B cell (primary cell): ENCODE results near the gene MRTFB. TPM values are rescaled to one million over a fixed set of nuclear protein-coding genes. Genes with fewer than 3 reads are reported as not detected.

ENCODE experiments used
- ATAC-seq: fragments of 200-7000 bp; cut with Tn5 transposase; one replicate; pipeline ENCODE4 v1.10.0; 2021; ENCODE audit warnings: low read depth, mild to moderate bottlenecking, moderate number of reproducible peaks, moderate library complexity
- CTCF ChIA-PET: fragments of 350-600 bp; sonication (Branson Sonifier 250); formaldehyde crosslinking; loops from one replicate; lab custom pipeline; 2021; ENCODE audit warnings: antibody characterized with exemption, inconsistent platforms; lab: Charles Lee
- POLR2A ChIA-PET: fragments of 350-600 bp; sonication (Branson Sonifier 250); formaldehyde crosslinking; loops from one replicate; lab custom pipeline; 2021; ENCODE audit warnings: antibody characterized with exemption; lab: Charles Lee
- DNase-seq: peaks from one replicate; pipeline ENCODE4 v3.0.0; 2013
- H2AFZ ChIP-seq: 2 replicates; pipeline ENCODE4 v1.6.1; 2012; ENCODE audit warnings: mild to moderate bottlenecking, low read depth, low read length; ENCODE audit not compliant: insufficient read depth, poor library complexity, severe bottlenecking
- H3K27ac ChIP-seq, 2 donors: 1 replicate in 1 of 2; 2 replicates in 1 of 2; pipeline ENCODE4 v1.5.1; 2012 to 2013; ENCODE audit warnings: low read length in 2 of 2, mild to moderate bottlenecking in 2 of 2, moderate library complexity in 1 of 2
- H3K27me3 ChIP-seq, 4 experiments: fragments of 200-600 bp in 1 of 4; sonication (generic) in 1 of 4; replicated peaks in 1 of 4; 1 replicate in 2 of 4; 2 replicates in 2 of 4; pipeline versions ENCODE4 v1.6.1 to v1.7.0; 2013 to 2016; ENCODE audit warnings: low read length in 3 of 4, mild to moderate bottlenecking in 2 of 4, mixed read lengths in 1 of 4, moderate library complexity in 1 of 4; ENCODE audit not compliant: insufficient read depth in 4 of 4, control insufficient read depth in 3 of 4; ENCODE audit errors: control extremely low read depth in 1 of 4
- H3K36me3 ChIP-seq, 2 experiments: replicated peaks in 1 of 2; 1 replicate in 1 of 2; 2 replicates in 1 of 2; pipeline versions ENCODE4 v1.6.1 to v1.7.1; 2013; ENCODE audit warnings: low read length in 1 of 2; ENCODE audit not compliant: insufficient read depth in 2 of 2, control insufficient read depth in 1 of 2; ENCODE audit errors: control extremely low read depth in 1 of 2, extremely low read depth in 1 of 2
- H3K4me1 ChIP-seq, 2 donors: fragments of 200-600 bp in 1 of 2; sonication (generic) in 1 of 2; 1 replicate in 1 of 2; 2 replicates in 1 of 2; pipeline versions ENCODE4 v1.5.1 to v1.6.1; 2013 to 2017; ENCODE audit warnings: low read length in 2 of 2; ENCODE audit not compliant: control insufficient read depth in 2 of 2, insufficient read depth in 2 of 2
- H3K4me2 ChIP-seq: replicated peaks from 2 replicates; pipeline ENCODE3; 2012; ENCODE audit warnings: mild to moderate bottlenecking, low read depth, low read length; ENCODE audit not compliant: poor library complexity, severe bottlenecking
- H3K4me3 ChIP-seq, 5 experiments: fragments of 200-600 bp in 1 of 5; sonication (generic) in 1 of 5; 1 replicate in 3 of 5; 2 replicates in 2 of 5; pipeline versions ENCODE4 v1.5.1 to v1.7.0; 2011 to 2016; ENCODE audit warnings: low read length in 4 of 5, mild to moderate bottlenecking in 4 of 5, low read depth in 2 of 5, control low read depth in 1 of 5, moderate library complexity in 1 of 5; ENCODE audit not compliant: insufficient read depth in 1 of 5; ENCODE audit errors: control extremely low read depth in 1 of 5, extremely low read depth in 1 of 5
- H3K79me2 ChIP-seq: fragments of 200-600 bp; sonication (generic); one replicate; pipeline ENCODE4 v1.6.0; 2016; ENCODE audit warnings: low read length; ENCODE audit not compliant: control insufficient read depth, insufficient read depth
- H3K9ac ChIP-seq: fragments of 200-600 bp; sonication (generic); 2 replicates; pipeline ENCODE4 v1.6.1; 2017; ENCODE audit warnings: mild to moderate bottlenecking, low read length, moderate library complexity
- H3K9me3 ChIP-seq, 3 donors: one replicate each; pipeline versions ENCODE4 v1.6.1 to v1.7.1; 2013; ENCODE audit warnings: low read length in 2 of 3; ENCODE audit not compliant: control insufficient read depth in 2 of 3, insufficient read depth in 1 of 3; ENCODE audit errors: control extremely low read depth in 1 of 3
- H4K20me1 ChIP-seq: 2 replicates; pipeline ENCODE4 v1.6.0; 2012; ENCODE audit warnings: mild to moderate bottlenecking, low read length; ENCODE audit not compliant: insufficient read depth, control insufficient read depth, poor library complexity, severe bottlenecking
- H3K27ac Mint-ChIP-seq: one replicate; pipeline ENCODE4 v1.8.0; 2021; ENCODE audit warnings: mixed read lengths
- H3K27me3 Mint-ChIP-seq: one replicate; pipeline ENCODE4 v1.8.0; 2021; ENCODE audit warnings: mixed read lengths
- H3K4me1 Mint-ChIP-seq: one replicate; pipeline ENCODE4 v1.8.0; 2021; ENCODE audit warnings: mixed read lengths
- H3K4me3 Mint-ChIP-seq: one replicate; pipeline ENCODE4 v1.8.0; 2021; ENCODE audit warnings: mixed read lengths
- H3K9me3 Mint-ChIP-seq: one replicate; pipeline ENCODE4 v1.8.0; 2022; ENCODE audit warnings: mixed read lengths; ENCODE audit not compliant: insufficient read depth
- EZH2 ChIP-seq: IDR thresholded peaks from 2 replicates; pipeline ENCODE4 v1.6.1; 2012; ENCODE audit warnings: borderline replicate concordance, low read depth, mild to moderate bottlenecking, moderate library complexity, low read length; ENCODE audit not compliant: insufficient read depth, poor library complexity, severe bottlenecking
- WGBS: methylation state at CpG from one replicate; pipeline ENCODE4 v1.1.5; 2013; ENCODE audit warnings: missing lambda C conversion rate; ENCODE audit not compliant: insufficient coverage; 5-methylcytosine and 5-hydroxymethylcytosine counted together
- intact Hi-C: fragments of 100-400 bp; cut with micrococcal nuclease; formaldehyde crosslinking; loops from one replicate; pipeline ENCODE4 v1.10.0; 2022
- polyA plus RNA-seq: library from polyadenylated mRNA; depleted of rRNA; stranded (reverse); fragments of >200 nt; gene quantifications from 2 replicates; pipeline ENCODE4 v1.2.3, GENCODE V29; 2012
- total RNA-seq, 2 donors: library from RNA; stranded (reverse); fragments of 120-200 nt in 1 of 2; gene quantifications; 1 replicate in 1 of 2; 2 replicates in 1 of 2; pipeline versions ENCODE4 v1.2.3 to v1.2.4, GENCODE V29; 2013 to 2022
- TF ChIP-seq, protein P1 (sequence below): fragments of 200-600 bp; IDR thresholded peaks from one replicate; pipeline ENCODE4 v1.8.0; 2022; ENCODE audit warnings: antibody characterized with exemption, mild to moderate bottlenecking

Gene MRTFB
- total and polyA plus RNA-seq, 2 donors (not counting 1 experiment from before 2014, with no cell fraction given) = 6.6 to 39.5 TPM

DNA sequence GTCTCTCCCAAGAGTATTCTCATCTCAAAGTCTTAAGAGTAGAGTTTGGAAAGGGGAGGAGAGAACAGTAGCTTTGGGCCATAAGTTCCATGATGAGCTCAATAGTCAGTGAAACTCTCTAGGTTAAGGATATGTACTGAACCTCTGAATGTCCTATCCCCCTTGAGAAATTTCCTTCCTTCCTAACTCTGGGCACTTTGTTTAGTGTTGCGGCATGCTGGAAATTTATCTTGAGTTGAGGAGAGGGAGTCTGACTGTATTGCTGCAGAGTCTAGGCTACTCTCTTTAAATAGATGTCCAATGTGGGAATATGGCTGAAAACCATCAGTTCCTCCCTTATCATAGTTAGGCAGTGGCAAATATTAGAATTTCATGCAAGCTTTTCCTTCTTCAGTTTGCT is 16.1 kb downstream of the MRTFB start:
- Histone ChIP-seq H3K27ac (no peak overlapping the region), H3K9me3 (peaks cover 0 to 1% (median 0%) of the 10 kb centered on the region in 3 donors), H2AFZ (no peak overlapping the region), H3K36me3 (peaks cover 0 to 1% of the 10 kb centered on the region in 2 experiments), H3K79me2 (peaks cover 28% of the 10 kb centered on the region), H3K4me3 (no peak overlapping the region), H3K9ac (no peak overlapping the region), H4K20me1 (peaks cover 23% of the 10 kb centered on the region), H3K4me1 (no peaks in the 10 kb centered on the region), H3K4me2 (no peak overlapping the region), H3K27me3 (no peaks in the 10 kb centered on the region)
- Mint-ChIP-seq H3K4me1 (peaks cover 2% of the 10 kb centered on the region), H3K27ac (no peak overlapping the region), H3K9me3 (no peaks in the 10 kb centered on the region), H3K27me3 (no peaks in the 10 kb centered on the region), H3K4me3 (no peak overlapping the region)
- ATAC-seq (no peak), DNase-seq (no peak)
- no CpG with 5 or more reads among the region's 1 CpG for whole genome bisulfite sequencing
- intact Hi-C loops = no loop called here
- POLR2A ChIA-PET = no interaction called here
- no peak for TF ChIP-seq EZH2
- TF ChIP-seq, protein P1, sequence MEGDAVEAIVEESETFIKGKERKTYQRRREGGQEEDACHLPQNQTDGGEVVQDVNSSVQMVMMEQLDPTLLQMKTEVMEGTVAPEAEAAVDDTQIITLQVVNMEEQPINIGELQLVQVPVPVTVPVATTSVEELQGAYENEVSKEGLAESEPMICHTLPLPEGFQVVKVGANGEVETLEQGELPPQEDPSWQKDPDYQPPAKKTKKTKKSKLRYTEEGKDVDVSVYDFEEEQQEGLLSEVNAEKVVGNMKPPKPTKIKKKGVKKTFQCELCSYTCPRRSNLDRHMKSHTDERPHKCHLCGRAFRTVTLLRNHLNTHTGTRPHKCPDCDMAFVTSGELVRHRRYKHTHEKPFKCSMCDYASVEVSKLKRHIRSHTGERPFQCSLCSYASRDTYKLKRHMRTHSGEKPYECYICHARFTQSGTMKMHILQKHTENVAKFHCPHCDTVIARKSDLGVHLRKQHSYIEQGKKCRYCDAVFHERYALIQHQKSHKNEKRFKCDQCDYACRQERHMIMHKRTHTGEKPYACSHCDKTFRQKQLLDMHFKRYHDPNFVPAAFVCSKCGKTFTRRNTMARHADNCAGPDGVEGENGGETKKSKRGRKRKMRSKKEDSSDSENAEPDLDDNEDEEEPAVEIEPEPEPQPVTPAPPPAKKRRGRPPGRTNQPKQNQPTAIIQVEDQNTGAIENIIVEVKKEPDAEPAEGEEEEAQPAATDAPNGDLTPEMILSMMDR = no peak
- CTCF ChIA-PET = no interaction called here

DNA sequence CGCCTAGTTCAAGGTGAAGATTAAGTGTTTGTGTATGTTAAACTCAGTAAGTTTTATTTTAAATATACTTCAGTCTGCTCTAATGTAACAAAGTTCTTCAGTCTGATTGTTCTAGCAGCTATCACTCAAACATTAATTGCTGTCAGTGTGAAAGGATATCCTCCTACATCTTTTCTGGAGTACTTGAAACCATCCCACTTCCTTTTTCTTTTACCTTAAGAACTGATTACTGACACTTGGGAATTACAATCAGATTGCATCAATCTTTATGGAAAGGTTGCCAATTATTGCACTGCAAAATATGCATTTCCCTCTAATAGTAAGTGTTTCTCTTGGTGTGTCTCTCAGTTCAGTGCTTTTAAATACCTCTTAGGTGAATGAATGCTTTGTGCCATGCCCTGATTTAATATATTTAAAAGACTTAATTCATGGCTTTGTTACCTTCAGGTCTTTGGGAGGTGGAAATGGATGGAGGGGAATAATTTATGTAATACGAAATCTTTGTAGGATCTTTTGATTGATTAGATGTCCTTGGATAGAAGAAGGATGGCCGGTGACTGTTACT is 16.6 kb downstream of the MRTFB start:
- no peak overlapping the region for H3K4me3 Mint-ChIP-seq
- 100% methylated on average over 2 of the region's 3 CpGs for WGBS
- peaks cover 2% of the 10 kb centered on the region for H3K4me1 Mint-ChIP-seq
- CTCF ChIA-PET = no interaction called here
- DNase-seq (no peak), ATAC-seq (no peak)
- H3K9ac ChIP-seq = no peak overlapping the region
- no peak overlapping the region for H2AFZ ChIP-seq
- intact Hi-C loops = no loop called here
- no peak for TF ChIP-seq EZH2
- TF ChIP-seq, protein P1 = no peak
- H3K79me2 ChIP-seq = peaks cover 28% of the 10 kb centered on the region
- H3K27ac Mint-ChIP-seq = no peak overlapping the region
- no peaks in the 10 kb centered on the region for H3K4me1 ChIP-seq
- H4K20me1 ChIP-seq = peaks cover 23% of the 10 kb centered on the region
- no peak overlapping the region for H3K4me2 ChIP-seq
- H3K9me3 Mint-ChIP-seq = no peaks in the 10 kb centered on the region
- no peak overlapping the region for H3K4me3 ChIP-seq
- peaks cover 0 to 1% (median 0%) of the 10 kb centered on the region in 3 donors for H3K9me3 ChIP-seq
- H3K27me3 ChIP-seq = no peaks in the 10 kb centered on the region
- H3K36me3 ChIP-seq = peaks cover 0 to 1% of the 10 kb centered on the region in 2 experiments
- H3K27ac ChIP-seq = no peak overlapping the region
- H3K27me3 Mint-ChIP-seq = no peaks in the 10 kb centered on the region
- POLR2A ChIA-PET = no interaction called here
